ENCODE results near the gene PCLO.

PCLO gene, protein sequence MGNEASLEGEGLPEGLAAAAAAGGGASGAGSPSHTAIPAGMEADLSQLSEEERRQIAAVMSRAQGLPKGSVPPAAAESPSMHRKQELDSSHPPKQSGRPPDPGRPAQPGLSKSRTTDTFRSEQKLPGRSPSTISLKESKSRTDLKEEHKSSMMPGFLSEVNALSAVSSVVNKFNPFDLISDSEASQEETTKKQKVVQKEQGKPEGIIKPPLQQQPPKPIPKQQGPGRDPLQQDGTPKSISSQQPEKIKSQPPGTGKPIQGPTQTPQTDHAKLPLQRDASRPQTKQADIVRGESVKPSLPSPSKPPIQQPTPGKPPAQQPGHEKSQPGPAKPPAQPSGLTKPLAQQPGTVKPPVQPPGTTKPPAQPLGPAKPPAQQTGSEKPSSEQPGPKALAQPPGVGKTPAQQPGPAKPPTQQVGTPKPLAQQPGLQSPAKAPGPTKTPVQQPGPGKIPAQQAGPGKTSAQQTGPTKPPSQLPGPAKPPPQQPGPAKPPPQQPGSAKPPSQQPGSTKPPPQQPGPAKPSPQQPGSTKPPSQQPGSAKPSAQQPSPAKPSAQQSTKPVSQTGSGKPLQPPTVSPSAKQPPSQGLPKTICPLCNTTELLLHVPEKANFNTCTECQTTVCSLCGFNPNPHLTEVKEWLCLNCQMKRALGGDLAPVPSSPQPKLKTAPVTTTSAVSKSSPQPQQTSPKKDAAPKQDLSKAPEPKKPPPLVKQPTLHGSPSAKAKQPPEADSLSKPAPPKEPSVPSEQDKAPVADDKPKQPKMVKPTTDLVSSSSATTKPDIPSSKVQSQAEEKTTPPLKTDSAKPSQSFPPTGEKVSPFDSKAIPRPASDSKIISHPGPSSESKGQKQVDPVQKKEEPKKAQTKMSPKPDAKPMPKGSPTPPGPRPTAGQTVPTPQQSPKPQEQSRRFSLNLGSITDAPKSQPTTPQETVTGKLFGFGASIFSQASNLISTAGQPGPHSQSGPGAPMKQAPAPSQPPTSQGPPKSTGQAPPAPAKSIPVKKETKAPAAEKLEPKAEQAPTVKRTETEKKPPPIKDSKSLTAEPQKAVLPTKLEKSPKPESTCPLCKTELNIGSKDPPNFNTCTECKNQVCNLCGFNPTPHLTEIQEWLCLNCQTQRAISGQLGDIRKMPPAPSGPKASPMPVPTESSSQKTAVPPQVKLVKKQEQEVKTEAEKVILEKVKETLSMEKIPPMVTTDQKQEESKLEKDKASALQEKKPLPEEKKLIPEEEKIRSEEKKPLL (N-terminal part only)

DNA sequence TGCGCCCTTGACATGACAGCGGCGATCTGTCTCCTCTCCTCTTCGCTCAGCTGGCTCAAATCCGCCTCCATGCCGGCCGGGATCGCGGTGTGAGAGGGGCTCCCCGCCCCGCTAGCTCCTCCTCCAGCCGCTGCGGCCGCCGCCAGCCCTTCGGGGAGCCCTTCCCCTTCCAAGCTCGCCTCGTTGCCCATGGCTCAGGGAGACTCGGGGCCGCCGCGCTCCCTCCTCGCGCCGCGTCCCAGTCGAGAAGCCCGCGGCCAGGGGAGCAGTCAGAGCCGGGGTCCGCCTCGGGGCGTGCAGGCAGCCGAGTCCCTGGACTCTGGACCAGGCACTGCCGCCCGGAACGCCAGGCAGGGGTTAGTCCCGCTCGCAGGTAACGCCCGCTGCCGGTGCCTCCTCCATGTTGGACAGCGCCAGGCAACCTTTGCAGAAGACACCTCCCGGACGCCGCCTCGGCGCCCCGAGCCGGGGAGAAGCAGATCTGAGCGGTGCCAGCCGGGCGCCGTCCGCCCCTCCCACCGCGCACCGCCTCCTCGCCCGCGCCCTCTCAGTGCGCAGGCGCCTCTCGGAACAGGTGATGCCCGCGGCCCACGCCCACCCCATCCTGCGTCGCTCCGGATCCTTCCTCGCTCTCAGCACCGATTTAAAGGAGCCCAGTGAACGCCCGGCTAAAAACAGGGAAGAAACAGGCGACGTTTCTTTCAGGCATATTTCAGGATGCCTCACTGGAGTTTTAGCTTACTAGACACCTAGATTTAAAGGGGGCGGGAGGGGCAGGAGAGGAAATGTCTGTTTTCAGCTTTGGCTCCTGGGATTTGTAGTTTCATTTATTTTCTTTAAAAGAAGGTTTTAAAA lies at the start of gene PCLO:
Gene PCLO, minus strand, starts transcription at position 483 of the 855 bp plus-strand sequence. Its CDS starts 292 bp downstream, at position 191.
- DNase-seq = peak; percentile 28 to 88 (median 73)

DNA sequence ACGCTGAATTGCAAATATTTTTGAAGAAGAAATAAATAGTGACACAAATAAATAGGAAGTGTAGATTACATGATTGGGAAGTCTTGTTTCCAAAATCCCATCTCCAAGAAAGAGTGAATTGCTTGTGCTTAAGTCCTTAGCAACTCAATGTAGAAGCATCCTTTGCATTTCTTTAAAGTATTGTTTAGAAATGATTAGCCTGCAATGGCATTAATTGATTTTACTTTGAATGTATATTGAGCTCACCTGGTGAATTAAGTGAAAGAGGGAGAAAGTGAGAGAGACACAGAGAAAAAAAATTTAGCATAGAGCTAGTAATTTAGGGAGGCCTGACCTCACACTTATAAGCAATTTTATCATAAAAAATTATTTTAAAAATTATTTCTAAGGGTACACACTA lies 49.0 kb upstream of the PCLO start:
- DNase-seq = no peak

DNA sequence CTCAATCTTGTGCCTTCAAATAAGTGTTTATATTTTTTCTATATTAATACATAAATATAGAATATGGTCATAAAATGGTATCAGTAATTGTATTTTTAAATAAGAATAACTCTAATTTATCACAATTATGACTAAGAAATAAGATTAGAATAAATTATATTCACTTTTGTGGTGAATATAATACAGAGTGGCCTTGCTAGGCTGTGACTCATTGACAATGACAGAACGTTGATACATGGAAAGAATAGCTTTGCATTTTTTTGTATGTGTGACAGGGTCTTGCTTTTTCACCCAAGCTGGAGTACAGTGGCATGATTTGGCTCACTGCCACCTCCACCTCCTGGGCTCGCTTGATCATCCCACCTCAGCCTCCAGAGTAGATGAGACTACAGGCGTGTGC lies 47.8 kb upstream of the PCLO start:
- no peak for DNase-seq

DNA sequence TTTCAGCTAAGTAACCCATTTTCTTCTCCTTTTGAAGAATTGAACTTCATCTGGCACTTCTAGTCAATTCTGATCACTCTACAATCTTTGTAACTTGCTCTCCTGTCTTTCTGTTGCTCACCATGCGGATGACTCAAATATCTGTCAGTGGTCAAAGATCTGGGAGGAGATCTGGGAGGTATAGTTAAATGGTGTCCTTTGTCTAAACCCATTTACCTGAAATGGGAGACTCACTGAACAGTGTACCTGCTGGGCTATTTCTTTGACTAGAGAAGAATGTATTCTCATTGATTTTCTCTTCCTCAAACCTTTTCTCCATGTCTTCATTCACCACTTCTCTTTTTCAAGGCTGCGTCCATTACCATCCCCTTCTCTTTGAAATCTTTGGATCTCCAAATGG lies 42.0 kb upstream of the PCLO start:
- no peak for DNase-seq

DNA sequence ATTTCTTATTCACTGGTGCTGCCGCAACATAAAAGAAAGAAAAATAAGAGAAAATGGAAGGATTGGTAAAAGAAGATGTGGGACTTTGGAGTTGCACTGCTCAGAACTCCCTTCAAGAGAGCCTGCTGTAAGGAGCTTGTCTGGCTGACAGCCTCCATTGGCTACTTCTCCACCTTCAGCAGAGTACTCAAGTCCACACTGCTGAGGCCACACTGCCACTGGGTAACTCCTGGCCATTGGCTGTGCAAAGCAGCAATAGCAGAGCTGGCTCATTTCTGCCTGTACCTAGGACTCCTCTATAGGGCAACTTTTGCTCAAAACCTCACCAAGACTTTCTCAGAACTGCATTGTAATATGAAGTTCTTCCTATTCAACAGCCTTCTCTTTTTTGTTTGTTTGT lies 38.7 kb upstream of the PCLO start:
- DNase-seq = no peak

DNA sequence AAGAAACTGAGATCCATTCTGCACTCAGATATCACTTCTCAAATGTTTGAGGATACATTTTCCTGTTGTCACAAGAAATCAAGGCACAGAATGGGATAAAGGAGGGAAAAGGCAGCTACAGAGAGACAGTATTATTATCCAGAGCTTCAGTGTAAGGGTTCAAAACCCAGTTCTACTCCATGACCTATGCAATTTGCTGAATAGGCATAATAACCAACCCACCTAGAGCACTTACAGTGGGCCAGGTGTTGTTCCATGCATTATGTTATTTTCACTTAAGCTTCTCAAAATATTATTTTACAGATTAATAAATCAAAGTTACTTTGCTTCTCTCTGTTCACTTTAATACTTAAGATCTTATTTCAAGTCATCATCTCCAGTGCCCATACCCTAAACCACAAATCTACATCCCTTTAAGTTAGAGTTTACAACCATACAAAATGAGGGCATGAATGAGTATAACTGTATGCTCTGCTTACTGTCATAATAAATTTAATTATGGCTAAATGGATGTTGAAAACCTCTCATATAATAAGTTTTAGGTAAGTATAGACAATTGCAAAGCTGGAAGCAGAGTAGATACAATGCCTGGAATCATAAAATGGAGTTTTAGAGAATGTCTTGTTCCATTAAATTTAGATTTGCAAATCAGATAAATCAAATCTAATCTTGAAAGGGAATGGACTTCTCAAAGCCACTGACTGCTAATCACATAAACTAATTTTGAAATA lies 28.1 kb upstream of the PCLO start:
- no peak for DNase-seq

DNA sequence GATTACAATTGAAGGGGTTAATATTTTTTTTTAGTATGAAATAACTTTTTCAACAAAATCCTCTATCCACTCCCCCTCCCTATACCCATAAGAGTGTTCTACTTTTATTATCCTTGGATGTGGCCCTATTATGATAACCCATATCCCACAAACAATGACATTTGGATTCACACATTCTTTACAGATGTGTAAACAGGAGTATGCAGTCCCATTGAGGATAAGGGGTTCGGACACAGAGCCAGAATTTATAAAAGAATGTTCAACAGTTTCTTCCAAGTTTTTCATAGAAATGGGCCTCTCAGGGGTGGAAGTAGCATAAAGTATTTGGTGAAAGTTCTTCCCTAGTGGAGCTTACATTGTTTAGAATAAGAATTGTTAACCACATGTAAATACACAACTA lies 16.1 kb upstream of the PCLO start:
- no peak for DNase-seq

DNA sequence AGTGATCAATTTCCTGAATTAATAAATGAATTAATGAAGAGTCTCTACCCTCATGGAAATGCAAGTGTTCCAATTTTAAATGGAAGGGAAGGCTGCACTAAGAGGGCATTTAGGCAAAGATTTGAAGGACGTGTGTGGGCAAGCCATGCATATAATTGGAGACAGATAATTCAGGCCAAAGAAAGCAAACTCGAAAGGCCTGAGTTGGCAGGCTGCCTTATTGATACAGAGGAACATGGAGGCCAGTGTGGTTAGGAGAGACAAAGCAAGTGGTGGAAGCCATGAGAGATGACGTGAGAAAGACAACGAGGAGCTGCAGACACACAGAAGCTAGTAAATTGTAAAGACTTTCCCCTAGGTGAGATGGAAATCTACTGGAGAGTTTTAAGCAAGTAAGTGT lies 15.4 kb upstream of the PCLO start:
- DNase-seq = no peak

DNA sequence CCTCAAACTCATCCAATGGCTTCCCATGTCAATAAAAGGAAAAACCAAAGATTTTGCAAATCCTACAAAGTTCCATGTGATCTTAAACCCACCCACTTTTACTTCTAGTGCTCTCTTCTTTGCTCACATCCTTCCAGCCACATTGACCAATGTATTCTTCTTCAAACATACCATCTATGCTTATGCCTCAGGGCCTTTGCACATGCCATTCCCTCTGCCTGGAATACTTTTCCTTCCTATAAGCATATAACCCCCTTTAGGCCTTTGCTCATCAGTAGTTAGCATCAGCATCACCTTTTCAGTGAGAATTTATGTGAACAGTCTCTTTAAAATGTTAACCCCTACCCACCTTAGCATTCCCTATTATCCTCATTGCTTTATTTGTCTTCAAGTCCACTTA lies 11.0 kb upstream of the PCLO start:
- no peak for DNase-seq

DNA sequence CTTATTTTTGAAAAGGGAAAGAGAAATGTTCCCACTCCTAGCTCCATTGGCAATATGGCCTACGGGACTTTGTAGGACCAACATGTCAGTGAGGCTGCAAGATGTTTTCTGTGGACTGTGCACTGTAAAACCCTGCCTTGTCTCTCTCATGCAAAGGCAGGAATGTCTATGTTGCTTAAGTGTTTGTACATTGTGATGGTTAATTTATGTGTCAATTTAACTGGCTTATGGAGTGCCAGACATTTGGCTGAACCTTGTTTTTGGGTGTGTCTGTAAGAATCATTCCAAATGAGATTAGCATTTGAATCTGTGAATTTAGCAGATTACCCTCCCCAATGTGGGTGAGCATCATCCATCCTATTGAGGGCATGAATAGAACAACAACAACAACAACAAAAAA lies 4.1 kb upstream of the PCLO start:
- no peak for DNase-seq

DNA sequence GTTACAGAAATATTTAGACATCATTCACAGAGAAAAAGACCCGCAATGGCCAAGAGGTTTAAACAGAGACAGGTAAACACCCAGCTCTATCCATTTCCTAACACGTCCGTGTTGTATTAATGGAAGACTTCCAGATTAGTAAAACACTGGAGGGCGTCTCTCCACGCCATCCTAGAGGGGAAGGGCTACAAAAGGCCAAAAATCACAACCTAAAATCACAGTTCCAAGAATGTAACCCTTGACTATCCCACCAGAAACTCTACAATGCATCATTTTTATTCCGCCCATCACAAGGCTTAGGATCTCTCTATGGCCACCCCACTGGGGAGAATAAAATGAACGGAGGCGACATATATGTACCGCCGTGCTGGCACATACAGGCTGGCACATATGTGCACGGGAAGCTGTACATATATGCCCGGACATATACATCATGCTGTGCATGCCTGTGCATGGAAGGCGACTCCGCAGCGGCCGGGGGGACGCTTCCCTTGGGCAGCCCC lies 734 bp downstream of the PCLO start:
- peak in 3 of 58 donors; percentile 24 to 50 (median 34) for DNase-seq

DNA sequence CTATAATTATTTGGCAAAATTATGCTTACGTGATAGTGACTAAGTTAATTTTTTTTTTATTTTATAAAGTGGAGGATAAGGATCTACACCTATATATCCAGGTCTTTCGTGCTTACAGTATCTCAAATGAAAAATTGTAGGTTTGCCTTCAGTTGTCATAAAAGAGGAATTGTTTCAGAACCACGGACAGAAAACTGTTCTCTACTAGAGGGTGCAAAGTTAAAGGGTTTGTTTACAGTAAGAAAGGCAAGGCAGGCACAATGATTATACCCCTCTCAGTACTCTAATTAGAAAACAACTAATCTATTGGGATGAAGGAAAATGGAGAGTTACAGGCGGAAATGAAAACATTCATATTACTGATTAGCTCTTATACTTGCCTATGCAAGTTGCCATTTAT lies 1.5 kb downstream of the PCLO start:
- DNase-seq = no peak

DNA sequence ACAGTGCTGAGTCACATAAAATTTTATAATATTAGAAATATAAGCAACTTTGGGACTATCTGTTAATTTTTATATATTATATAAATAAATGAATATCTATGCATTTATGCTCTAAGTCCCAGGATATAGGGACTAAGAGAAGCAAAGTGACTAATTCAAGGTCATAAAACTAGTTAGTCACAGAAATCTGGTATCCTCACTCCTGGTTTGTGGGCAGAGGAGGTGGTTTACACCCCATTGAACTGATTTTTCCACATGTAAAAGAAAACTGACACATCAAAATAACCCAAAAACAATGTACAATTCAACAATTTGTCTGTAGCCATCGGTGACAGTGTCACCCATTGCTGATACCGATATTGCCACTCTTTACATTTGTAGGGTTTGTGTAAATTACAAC lies 3.0 kb downstream of the PCLO start:
- no peak for DNase-seq

DNA sequence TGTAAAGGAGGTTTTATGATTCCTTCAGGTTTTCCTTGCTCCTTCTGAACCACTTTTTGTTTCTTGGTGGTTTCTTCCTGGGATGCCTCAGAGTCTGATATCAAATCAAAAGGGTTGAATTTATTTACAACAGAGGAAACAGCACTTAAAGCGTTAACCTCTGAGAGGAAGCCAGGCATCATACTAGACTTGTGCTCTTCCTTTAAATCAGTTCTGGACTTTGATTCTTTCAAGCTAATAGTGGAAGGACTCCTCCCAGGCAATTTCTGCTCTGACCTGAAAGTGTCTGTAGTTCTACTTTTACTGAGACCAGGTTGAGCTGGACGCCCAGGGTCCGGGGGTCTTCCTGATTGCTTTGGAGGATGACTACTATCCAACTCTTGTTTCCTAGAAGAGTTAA lies 6.7 kb downstream of the PCLO start:
- DNase-seq = no peak

DNA sequence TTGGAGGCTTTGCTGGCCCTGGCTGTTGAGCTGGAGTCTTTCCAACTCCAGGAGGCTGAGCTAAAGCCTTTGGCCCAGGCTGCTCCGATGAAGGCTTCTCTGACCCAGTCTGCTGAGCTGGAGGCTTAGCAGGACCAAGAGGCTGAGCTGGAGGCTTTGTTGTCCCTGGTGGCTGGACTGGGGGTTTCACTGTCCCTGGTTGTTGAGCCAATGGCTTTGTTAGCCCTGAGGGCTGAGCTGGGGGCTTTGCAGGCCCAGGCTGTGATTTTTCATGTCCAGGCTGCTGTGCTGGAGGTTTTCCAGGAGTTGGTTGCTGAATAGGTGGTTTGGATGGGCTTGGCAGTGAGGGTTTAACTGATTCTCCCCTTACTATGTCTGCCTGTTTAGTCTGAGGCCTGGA lies 7.3 kb downstream of the PCLO start:
- peak in 1 of 58 donors; percentile 2 for DNase-seq

DNA sequence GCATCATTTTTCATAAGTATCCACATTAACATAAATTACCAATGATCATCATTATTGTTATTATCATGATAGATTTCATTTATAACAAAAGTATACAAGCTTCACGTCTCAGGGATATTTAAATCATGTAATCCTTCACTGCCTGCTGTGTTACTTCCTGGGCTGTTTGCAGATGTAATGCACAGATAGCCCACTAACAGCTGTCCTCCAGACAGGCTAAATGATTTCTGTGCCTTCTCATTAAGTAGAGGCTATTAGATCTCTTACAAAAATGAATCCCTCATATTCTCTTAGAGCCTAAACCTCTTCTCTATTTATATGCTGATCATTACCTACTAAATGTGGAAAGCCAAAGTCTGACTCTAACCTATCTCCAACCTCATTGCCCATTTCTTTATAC lies 9.3 kb downstream of the PCLO start:
- no peak for DNase-seq

DNA sequence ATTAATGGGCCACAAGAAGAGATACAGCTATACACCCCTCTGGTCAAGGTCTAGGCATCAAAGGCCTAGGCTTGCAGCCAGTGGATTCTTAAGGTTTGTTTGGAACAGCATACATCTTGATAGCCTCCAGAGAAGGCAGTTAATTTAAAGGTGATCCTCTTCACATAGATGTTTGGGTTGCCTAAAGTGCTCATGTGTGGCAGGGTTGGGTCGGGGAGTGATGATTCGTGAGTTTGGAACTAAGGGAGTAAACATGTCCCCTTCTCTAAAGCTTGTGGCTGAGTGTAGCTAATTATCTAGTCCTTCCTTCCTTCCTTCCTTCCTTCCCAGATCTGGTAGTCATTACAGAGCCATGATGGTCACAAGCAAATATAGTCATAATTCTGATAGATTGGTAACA lies 12.4 kb downstream of the PCLO start:
- DNase-seq = no peak

DNA sequence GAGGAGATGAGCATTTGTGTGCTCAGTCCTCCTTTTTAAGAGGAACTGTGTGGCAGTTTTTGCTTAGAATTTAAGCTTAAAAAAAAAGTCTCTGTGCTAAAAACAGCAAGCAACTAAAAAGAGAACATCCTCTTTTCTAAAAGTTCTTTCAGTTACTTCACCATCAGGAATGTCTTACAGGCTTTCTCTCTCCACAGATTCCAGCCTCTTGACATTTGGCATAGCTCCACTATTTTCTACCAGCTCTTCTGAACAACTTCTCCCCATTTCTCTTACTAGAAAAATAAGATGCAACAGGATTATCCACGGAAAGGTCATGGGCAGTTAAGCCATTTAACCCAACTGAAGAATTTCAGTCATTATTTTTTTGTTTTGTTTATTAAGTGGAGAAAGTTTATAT lies 13.2 kb downstream of the PCLO start:
- no peak for DNase-seq

DNA sequence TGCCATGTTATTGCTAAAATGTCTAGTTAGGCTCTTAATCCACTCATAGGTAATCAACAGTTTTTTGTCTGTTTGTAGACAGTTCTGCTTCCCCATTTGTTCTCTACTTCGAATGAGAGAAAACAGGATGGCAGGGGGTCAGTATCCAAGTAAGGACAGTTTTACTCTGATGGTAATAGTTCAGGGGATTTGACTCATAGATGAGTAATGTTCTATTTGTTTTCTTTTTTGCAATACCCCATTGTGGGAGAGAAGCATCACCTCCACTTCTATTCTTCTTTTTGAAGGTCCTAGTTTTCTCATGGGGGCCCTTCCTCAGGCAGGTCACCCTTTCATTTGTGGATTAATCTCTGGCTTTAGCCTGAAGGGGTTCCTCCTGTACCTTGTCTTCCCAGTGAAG lies 13.9 kb downstream of the PCLO start:
- no peak for DNase-seq

DNA sequence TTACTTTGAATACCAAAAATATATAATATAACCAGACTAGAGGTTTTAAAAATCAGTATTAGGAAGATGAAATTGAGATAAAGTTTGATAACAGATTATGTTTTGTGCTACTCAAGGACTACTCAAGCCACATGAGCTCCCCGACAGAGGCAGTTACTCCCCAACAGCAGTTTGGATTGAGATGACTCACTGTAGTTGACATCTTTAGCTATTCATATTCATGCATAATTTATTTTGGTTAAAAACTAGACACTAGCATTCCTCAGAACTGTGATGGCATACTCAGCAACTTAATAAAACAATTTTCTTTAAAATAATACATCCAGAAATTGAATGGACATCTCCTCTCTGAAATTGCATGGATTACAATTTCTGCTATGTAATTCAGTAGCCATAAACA lies 19.6 kb downstream of the PCLO start:
- DNase-seq = no peak

Data from anterior cingulate cortex (tissue), 58 donors.